Measurements from ENCODE around the gene GRHL3. TPM values are rescaled to one million over a fixed set of nuclear protein-coding genes. Genes with fewer than 3 reads are reported as not detected.

The GRHL3 gene
- total RNA-seq, 1 donor from 2014 or later: 6.9 TPM

- Histone ChIP-seq H3K9ac (ENCODE audit: low read length) (no peak overlapping the region), H3K9me3 (ENCODE audit: insufficient read depth, low read depth, low read length) (no peaks in the 10 kb centered on the region), H2AFZ (ENCODE audit: low read depth, low read length) (no peak overlapping the region), H3K27me3 (ENCODE audit: insufficient read depth, low read length) (no peaks in the 10 kb centered on the region), H3K36me3 (ENCODE audit: insufficient read depth, low read length) (no peaks in the 10 kb centered on the region), H3K4me2 (ENCODE audit: low read length) (no peak overlapping the region), H3K4me1 (ENCODE audit: insufficient read depth, low read length) (peaks cover 2% of the 10 kb centered on the region), H4K20me1 (ENCODE audit: insufficient read depth, low read length) (no peaks in the 10 kb centered on the region), H3K27ac (ENCODE audit: low read depth, low read length) (no peak overlapping the region), H3K79me2 (ENCODE audit: insufficient read depth, low read length) (no peaks in the 10 kb centered on the region), H3K4me3 (ENCODE audit: insufficient read depth, low read depth, low read length) (no peak overlapping the region)
- Mint-ChIP-seq H3K4me1 (ENCODE audit: low read depth, unreplicated experiment) (peaks cover 4% of the 10 kb centered on the region), H3K36me3 (ENCODE audit: low read depth, unreplicated experiment) (peaks cover 2% of the 10 kb centered on the region), H3K27me3 (ENCODE audit: low read depth, unreplicated experiment) (peaks cover 55% of the 10 kb centered on the region), H3K27ac (ENCODE audit: unreplicated experiment) (no peak overlapping the region), H3K9me3 (ENCODE audit: unreplicated experiment) (peaks cover 2% of the 10 kb centered on the region), H3K4me3 (ENCODE audit: unreplicated experiment) (no peak overlapping the region)
- DNase-seq (ENCODE audit: low read depth) (no peak), FAIRE-seq (no peak)
- TF ChIP-seq, protein P1, sequence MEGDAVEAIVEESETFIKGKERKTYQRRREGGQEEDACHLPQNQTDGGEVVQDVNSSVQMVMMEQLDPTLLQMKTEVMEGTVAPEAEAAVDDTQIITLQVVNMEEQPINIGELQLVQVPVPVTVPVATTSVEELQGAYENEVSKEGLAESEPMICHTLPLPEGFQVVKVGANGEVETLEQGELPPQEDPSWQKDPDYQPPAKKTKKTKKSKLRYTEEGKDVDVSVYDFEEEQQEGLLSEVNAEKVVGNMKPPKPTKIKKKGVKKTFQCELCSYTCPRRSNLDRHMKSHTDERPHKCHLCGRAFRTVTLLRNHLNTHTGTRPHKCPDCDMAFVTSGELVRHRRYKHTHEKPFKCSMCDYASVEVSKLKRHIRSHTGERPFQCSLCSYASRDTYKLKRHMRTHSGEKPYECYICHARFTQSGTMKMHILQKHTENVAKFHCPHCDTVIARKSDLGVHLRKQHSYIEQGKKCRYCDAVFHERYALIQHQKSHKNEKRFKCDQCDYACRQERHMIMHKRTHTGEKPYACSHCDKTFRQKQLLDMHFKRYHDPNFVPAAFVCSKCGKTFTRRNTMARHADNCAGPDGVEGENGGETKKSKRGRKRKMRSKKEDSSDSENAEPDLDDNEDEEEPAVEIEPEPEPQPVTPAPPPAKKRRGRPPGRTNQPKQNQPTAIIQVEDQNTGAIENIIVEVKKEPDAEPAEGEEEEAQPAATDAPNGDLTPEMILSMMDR (IDR thresholded peaks at IDR 0.05; ENCODE audit: insufficient read depth, low read depth, low read length): no peak
- TF ChIP-seq EZH2 (IDR thresholded peaks at IDR 0.05; ENCODE audit: insufficient read depth, low read length): no peak
These were observed 25.1 kb downstream of the GRHL3 start for GRCh38 chr1:24344090-24344742.

DNA sequence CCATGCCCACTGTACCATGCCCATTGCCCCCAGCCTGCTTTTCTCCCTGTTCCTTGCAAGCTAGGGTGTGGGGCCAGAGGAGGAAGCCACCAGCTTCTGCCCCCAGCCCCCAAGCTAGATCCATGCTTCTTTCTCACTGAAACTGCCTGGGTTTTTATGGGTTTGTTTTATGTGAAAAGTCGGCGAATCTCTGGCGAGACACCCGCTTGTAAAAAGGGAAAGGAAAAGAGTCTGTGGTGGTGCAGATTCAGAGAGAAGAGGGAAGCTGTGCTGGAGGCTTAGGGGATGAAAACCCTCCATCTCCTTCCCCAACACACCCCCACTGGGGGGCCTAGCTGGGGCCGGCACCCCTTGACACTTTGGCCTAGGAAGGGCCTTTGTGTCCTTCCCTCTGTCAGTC is 26.2 kb downstream of the GRHL3 start:
- peaks cover 48% of the 10 kb centered on the region for H3K27me3 Mint-ChIP-seq (ENCODE audit: low read depth, unreplicated experiment)
- H3K9me3 ChIP-seq (ENCODE audit: insufficient read depth, low read depth, low read length): no peaks in the 10 kb centered on the region
- H3K9ac ChIP-seq (ENCODE audit: low read length): no peak overlapping the region
- H3K4me2 ChIP-seq (ENCODE audit: low read length): no peak overlapping the region
- H3K27me3 ChIP-seq (ENCODE audit: insufficient read depth, low read length): no peaks in the 10 kb centered on the region
- no peaks in the 10 kb centered on the region for H3K36me3 Mint-ChIP-seq (ENCODE audit: low read depth, unreplicated experiment)
- no peaks in the 10 kb centered on the region for H3K79me2 ChIP-seq (ENCODE audit: insufficient read depth, low read length)
- no peak overlapping the region for H3K4me3 Mint-ChIP-seq (ENCODE audit: unreplicated experiment)
- no peak overlapping the region for H3K27ac ChIP-seq (ENCODE audit: low read depth, low read length)
- H3K27ac Mint-ChIP-seq (ENCODE audit: unreplicated experiment): no peak overlapping the region
- H3K4me1 Mint-ChIP-seq (ENCODE audit: low read depth, unreplicated experiment): peaks cover 7% of the 10 kb centered on the region
- FAIRE-seq (no peak), DNase-seq (ENCODE audit: low read depth) (no peak)
- no peak for TF ChIP-seq EZH2 (IDR thresholded peaks at IDR 0.05; ENCODE audit: insufficient read depth, low read length)
- TF ChIP-seq, protein P1 (IDR thresholded peaks at IDR 0.05; ENCODE audit: insufficient read depth, low read depth, low read length): no peak
- no peak overlapping the region for H2AFZ ChIP-seq (ENCODE audit: low read depth, low read length)
- no peaks in the 10 kb centered on the region for H4K20me1 ChIP-seq (ENCODE audit: insufficient read depth, low read length)
- no peaks in the 10 kb centered on the region for H3K36me3 ChIP-seq (ENCODE audit: insufficient read depth, low read length)
- H3K4me1 ChIP-seq (ENCODE audit: insufficient read depth, low read length): peaks cover 9% of the 10 kb centered on the region
- H3K4me3 ChIP-seq (ENCODE audit: insufficient read depth, low read depth, low read length): no peak overlapping the region
- H3K9me3 Mint-ChIP-seq (ENCODE audit: unreplicated experiment): peaks cover 2% of the 10 kb centered on the region
